Right forelimb (tissue), 1 donor: ENCODE measurements around the gene TNFSF11.

ENCODE experiments used
- DNase-seq: peaks from one replicate; pipeline ENCODE4 v3.0.0-alpha.2; 2018

The TNFSF11 gene

DNA sequence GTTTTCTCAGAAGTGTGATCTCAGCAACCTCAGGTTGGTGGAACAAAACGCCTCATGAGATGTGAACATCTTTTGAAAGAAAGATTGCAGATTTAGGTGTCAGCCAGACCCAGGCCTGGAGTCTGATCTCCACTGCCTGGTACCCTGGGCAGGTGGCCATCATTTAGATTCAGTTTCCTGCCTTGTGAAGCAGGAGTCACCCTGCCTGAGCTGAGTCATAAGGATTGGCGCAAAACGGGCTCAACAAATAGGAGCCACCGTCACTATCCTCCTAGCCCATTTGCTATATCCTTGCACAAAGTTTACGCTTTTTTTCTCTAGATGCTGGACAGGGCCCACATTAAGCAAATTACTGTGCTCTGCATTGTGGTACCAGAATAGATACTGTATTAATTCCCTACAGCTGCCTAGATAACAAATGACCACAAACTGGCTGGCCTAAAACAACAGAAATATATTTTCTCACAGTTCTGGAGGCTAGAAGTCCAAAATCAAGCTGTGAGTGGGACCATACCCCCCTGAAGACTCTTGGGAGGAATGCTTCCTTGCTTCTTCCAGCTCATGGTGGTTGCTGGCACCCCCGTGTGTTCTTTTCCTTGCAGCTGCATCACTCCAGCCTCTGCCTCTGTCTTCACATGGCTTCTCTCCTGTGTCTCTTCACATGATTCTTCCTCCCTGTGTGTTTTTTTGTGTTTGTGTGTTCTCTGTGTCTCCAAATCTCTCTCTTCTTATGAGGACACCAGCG lies 38.2 kb downstream of the TNFSF11 start:
- no peak for DNase-seq

DNA sequence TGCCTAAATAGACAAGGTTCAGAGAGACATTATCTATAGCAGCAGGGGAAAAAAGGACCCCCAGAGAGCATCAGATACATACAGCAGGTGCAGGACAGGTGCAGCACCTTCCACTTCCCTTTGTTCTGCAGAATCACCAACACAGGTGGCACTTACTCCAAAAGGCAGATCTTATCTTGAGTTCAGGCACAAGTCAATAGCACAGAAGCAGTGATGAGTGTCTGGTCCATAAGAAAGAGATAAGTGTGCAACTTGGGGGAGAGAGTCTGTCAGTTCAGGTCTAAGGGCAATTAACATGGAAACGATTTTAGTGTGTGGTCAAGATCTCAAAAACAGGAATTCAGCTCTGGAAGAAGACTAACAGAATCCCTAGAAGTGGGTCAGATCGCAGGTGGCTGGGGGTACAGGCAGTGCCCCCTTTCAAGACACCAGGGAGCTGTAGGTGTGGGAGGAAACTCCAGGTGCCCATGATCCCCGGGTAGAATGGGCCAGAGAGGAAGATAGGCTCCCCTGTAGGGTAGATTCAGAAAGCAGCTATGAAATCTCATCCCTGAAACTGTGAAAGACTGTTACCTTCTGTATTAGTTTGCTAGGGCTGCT lies 40.6 kb downstream of the TNFSF11 start:
- no peak for DNase-seq

GRCh38 chr13:42615691-42616090 lies 41.7 kb downstream of the TNFSF11 start:
- no peak for DNase-seq

GRCh38 chr13:42617221-42617620 lies 43.3 kb downstream of the TNFSF11 start:
- no peak for DNase-seq

- DNase-seq: no peak
These were observed 50.0 kb downstream of the TNFSF11 start for GRCh38 chr13:42623916-42624315.

GRCh38 chr13:42625611-42626010 lies 51.7 kb downstream of the TNFSF11 start:
- no peak for DNase-seq

- DNase-seq: no peak
These were observed 52.4 kb downstream of the TNFSF11 start for GRCh38 chr13:42626176-42626860.

DNA sequence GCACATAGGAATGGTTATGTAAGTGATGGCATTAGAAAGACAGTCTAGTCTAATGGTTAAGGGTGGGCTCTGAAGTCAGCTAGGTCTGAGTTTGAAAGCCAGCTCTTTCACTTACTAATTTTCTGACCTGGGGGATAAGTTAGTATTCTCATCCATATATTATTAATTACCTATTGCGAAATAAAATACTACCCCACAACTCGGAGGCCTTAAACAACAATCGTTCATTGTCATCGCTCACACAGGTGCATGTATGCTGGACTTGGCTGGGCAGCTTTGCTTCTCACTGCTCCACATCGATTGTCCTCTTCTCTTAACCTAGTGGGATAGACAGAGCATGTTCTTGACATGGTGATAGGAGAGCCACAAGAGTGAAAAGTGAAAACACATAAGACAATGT lies 54.7 kb downstream of the TNFSF11 start:
- DNase-seq: no peak

DNA sequence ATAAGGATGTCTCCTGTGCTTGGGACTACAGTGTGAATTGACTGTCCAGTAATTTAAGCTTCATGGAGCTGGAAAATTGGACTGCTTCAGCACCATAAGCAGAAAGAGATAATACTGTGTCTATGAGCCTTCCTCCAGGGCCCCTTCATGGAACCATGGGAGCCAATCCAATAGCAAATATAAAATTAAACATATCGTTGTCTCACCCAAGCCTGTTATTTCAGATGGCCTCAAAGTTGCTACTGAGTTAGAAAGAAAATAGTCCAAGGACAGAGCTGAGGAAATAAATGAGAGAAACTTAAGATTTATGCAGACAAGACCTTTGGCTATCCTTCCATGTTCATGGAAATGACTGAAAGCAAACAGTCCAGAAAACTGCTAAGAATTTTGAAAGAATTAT lies 57.2 kb downstream of the TNFSF11 start:
- DNase-seq: no peak

DNA sequence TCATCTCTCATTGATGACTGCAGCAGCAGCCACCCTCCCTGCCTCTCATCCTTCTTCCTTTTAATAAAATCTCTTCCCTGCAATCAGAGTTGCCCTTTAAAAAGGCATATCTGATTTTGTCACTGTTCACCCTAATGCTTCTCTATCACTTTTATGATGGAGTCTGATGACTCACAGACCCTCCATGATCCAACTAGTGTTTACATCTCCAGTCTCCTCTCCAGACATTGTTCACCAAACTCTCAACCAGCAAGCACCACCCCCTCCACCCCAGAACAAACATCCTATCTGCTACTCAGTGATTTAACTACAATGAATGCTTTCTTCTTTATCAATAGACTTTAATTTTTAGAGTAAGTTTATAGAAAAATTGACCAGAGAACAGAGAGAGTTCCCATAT lies 59.5 kb downstream of the TNFSF11 start:
- no peak for DNase-seq

- DNase-seq: no peak
These were observed 64.1 kb downstream of the TNFSF11 start for GRCh38 chr13:42638101-42638500.

- no peak for DNase-seq
These were observed 64.9 kb downstream of the TNFSF11 start for GRCh38 chr13:42638886-42639285.

- DNase-seq: no peak
These were observed 69.1 kb downstream of the TNFSF11 start for GRCh38 chr13:42643076-42643475.

GRCh38 chr13:42644841-42645240 lies 70.9 kb downstream of the TNFSF11 start:
- DNase-seq: no peak

DNA sequence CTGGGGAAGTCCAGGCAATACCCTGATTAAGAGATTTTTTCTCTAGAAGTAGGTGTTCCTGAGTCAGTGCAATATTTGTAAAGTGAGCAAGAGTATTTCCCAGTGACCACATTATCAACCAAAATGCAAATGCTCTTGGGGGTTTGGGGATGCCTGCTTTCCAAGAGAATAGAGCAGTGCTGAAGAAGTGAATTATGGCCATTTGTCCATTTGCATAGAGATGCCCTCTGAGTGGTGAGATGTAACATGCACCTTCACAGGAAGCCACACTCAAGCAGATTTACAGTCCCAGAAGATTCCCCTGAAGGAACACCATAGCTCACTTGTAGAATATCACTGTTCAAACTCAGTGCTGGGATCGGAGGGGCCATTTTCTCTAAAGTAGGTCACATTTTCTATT lies 71.8 kb downstream of the TNFSF11 start:
- no peak for DNase-seq

GRCh38 chr13:42649141-42649540 lies 75.2 kb downstream of the TNFSF11 start:
- DNase-seq: no peak

DNA sequence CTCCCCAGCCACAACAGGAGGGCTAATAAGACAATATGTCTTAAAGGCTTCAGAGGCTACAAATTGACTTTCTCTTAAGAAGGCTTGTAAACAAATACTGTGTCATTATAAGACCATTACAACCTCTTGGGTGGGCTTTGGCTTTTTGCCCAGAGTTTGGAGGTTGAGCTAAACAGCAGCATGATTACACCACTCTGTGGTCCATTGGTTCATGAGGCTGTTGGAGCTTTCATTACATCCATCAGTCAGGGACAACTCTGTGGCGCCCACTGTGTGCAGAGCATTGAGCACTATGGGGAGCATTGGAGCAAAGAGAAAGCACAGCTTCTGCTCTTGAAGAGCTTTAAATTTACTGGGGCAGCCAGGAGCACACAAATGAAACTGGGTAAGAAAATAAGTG lies 75.9 kb downstream of the TNFSF11 start:
- no peak for DNase-seq

DNA sequence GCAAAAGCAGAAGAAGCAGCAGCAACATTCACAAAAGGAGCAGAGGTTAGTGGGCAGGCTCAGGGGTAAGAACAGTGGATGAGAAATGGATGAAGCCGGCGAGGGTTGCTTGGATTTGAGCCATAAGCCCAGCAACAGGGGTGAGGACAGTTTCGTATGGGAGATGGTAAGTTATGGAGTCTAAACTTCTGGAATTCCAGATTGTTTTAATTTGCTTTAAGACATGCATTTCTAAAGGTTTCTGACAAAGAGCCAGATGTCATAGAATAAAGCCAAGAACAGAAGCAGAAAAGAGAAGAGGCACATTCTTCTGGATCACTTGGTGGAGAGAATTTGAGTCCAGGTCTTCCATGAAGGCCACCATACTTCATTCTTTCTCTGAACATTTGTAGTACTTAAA lies 76.6 kb downstream of the TNFSF11 start:
- DNase-seq: no peak

GRCh38 chr13:42651936-42652641 lies 78.1 kb downstream of the TNFSF11 start:
- no peak for DNase-seq

DNA sequence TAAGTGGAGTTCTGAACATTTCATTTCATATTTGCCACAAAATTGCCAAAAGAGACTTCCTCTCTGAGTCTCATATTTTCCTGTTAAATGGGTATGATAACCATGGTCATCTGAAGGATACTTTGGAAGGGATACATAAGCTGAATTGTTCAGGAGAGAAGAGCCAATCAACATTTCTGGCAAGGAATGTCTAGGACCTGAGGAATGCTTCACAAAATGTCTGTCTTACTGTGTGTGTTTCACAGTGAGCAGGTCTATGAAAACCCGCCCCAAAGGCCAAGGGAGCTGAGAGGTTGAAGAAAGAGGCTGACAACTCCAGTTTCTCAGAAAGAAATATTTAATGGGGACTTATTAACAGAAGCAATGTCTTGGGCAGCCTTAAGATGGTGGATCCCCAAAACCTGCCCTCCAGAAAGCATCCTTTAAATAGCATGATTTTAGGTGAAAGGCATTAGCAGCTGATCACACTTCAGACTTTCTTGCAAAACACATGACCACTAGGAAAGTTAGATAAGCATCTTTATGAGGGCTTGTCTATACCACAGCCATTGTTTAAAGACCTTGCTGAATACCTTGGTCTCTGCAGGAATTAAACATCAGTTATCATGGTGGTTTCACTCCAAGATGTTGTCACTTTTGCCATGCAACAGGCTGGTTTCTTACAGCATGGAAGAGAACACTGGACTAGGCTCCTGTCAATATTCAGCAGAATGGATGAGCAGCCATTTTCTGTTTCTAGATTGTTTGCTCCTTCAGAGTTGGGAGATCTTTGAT lies 78.9 kb downstream of the TNFSF11 start:
- no peak for DNase-seq

GRCh38 chr13:42653679-42654078 lies 79.7 kb downstream of the TNFSF11 start:
- no peak for DNase-seq

- no peak for DNase-seq
These were observed 80.3 kb downstream of the TNFSF11 start for GRCh38 chr13:42654212-42654611.

GRCh38 chr13:42654722-42655121 lies 80.8 kb downstream of the TNFSF11 start:
- DNase-seq: no peak
